GM20431 (cell line): ENCODE data around the gene ESAM.

Experiments
- in situ Hi-C: fragments of 300-500 bp; cut with MseI, MboI; formaldehyde crosslinking; loops from one replicate; pipeline ENCODE4 v1.15.0; 2020; ENCODE audit warnings: low sequenced_read_pairs; ENCODE audit not compliant: unreplicated experiment

The ESAM gene

GRCh38 chr11:124776865-124777645, 15.0 kb upstream of the ESAM start:
- in situ Hi-C loops, result no loop called here

- in situ Hi-C loops, result loop anchor here (25.0 kb wide), 1 partner anchor 109 kb away; the partner anchor contains the start of genes SIAE and SPA17
Measured at GRCh38 chr11:124770959-124771358, 8.9 kb upstream of the ESAM start.

- in situ Hi-C loops, result loop anchor here (25.0 kb wide), 1 partner anchor 108 kb away; the partner anchor contains the start of genes SIAE and SPA17
Measured at GRCh38 chr11:124769806-124770774, 8.0 kb upstream of the ESAM start.

GRCh38 chr11:124768914-124769313, 6.8 kb upstream of the ESAM start:
- in situ Hi-C loops, result loop anchor here (25.0 kb wide), 1 partner anchor 107 kb away; the partner anchor contains the start of genes SIAE and SPA17

- in situ Hi-C loops, result loop anchor here (25.0 kb wide), 1 partner anchor 104 kb away; the partner anchor contains the start of genes SIAE and SPA17
Measured at GRCh38 chr11:124766156-124766555, 4.1 kb upstream of the ESAM start.

GRCh38 chr11:124763156-124763947, 1.3 kb upstream of the ESAM start:
- in situ Hi-C loops, result loop anchor here (25.0 kb wide), 1 partner anchor 101 kb away; the partner anchor contains the start of genes SIAE and SPA17

GRCh38 chr11:124762624-124763155, 600 bp upstream of the ESAM start:
- in situ Hi-C loops, result loop anchor here (25.0 kb wide), 1 partner anchor 100 kb away; the partner anchor contains the start of genes SIAE and SPA17

GRCh38 chr11:124761301-124762104, 587 bp downstream of the ESAM start:
- in situ Hi-C loops, result loop anchor here (25.0 kb wide), 1 partner anchor 99 kb away; the partner anchor contains the start of genes SIAE and SPA17

- in situ Hi-C loops, result loop anchor here (25.0 kb wide), 1 partner anchor 99 kb away; the partner anchor contains the start of genes SIAE and SPA17
Measured at GRCh38 chr11:124760806-124761205, 1.3 kb downstream of the ESAM start.

- in situ Hi-C loops, result loop anchor here (25.0 kb wide), 1 partner anchor 98 kb away; the partner anchor contains the start of genes SIAE and SPA17
Measured at GRCh38 chr11:124760205-124760652, 1.9 kb downstream of the ESAM start.

GRCh38 chr11:124759266-124760204, 2.6 kb downstream of the ESAM start:
- in situ Hi-C loops, result loop anchor here (25.0 kb wide), 1 partner anchor 97 kb away; the partner anchor contains the start of genes SIAE and SPA17

- in situ Hi-C loops, result loop anchor here (25.0 kb wide), 1 partner anchor 96 kb away; the partner anchor contains the start of genes SIAE and SPA17
Measured at GRCh38 chr11:124758355-124759265, 3.5 kb downstream of the ESAM start.

- in situ Hi-C loops, result loop anchor here (25.0 kb wide), 1 partner anchor 95 kb away; the partner anchor contains the start of genes SIAE and SPA17
Measured at GRCh38 chr11:124757320-124757719, 4.8 kb downstream of the ESAM start.

- in situ Hi-C loops, result loop anchor here (25.0 kb wide), 1 partner anchor 94 kb away; the partner anchor contains the start of genes SIAE and SPA17
Measured at GRCh38 chr11:124756753-124757227, 5.3 kb downstream of the ESAM start.

- in situ Hi-C loops, result loop anchor here (25.0 kb wide), 1 partner anchor 94 kb away; the partner anchor contains the start of genes SIAE and SPA17
Measured at GRCh38 chr11:124756033-124756752, 5.9 kb downstream of the ESAM start.
